NB4 (cell line): ENCODE results near the gene TNFSF10.

Experiments
- CTCF ChIP-seq: IDR thresholded peaks from one replicate; pipeline ENCODE4 v1.5.1; 2012; ENCODE audit warnings: low read depth, low read length
- MAX ChIP-seq: IDR thresholded peaks from 2 replicates; pipeline ENCODE4 v1.6.1; 2011; ENCODE audit warnings: low read depth, low read length
- MYC ChIP-seq: IDR thresholded peaks from 2 replicates; pipeline ENCODE4 v1.6.1; 2011; ENCODE audit warnings: low read depth, low read length
- POLR2A ChIP-seq: IDR thresholded peaks from 2 replicates; pipeline ENCODE4 v1.6.1; 2011; ENCODE audit warnings: mild to moderate bottlenecking; ENCODE audit not compliant: insufficient read length; ENCODE audit errors: extremely low read depth

- no peak for TF ChIP-seq MAX
- no peak for TF ChIP-seq POLR2A
- TF ChIP-seq CTCF, result no peak
- TF ChIP-seq MYC, result no peak
Observed at GRCh38 chr3:172542999-172543398, 19.8 kb upstream of the TNFSF10 start.
